A549 (cell line): ENCODE measurements around the gene HELT.

Experiments used
- ATOH8 ChIP-seq: fragments of 250-450 bp; sonication (Bioruptor Pico); IDR thresholded peaks from 2 replicates; pipeline ENCODE4 v1.5.0; 2020; ENCODE audit warnings: low read depth, mild to moderate bottlenecking, moderate library complexity
- BHLHE40 ChIP-seq: IDR thresholded peaks from 2 replicates; pipeline ENCODE4 v1.6.1; 2012; ENCODE audit warnings: low read depth, low read length, inconsistent platforms
- CHD4 ChIP-seq: fragments of 200-600 bp; sonication (generic); IDR thresholded peaks from 2 replicates; pipeline ENCODE4 v1.6.1; 2016; ENCODE audit warnings: antibody characterized with exemption, mild to moderate bottlenecking, borderline replicate concordance
- CTCF ChIP-seq: fragments of >200 bp; sonication (Bioruptor Twin); formaldehyde crosslinking; IDR thresholded peaks from 3 replicates; pipeline ENCODE4 v1.5.1; 2016
- EP300 ChIP-seq, 2 experiments: fragments of >200 bp; sonication (Bioruptor Twin); formaldehyde crosslinking; IDR thresholded peaks; 2 replicates in 1 of 2; 3 replicates in 1 of 2; pipeline ENCODE4 v1.6.1; 2016 to 2017
- HMGXB4 ChIP-seq: fragments of 250-450 bp; sonication (Bioruptor Pico); IDR thresholded peaks from 2 replicates; pipeline ENCODE4 v1.5.0; 2021; ENCODE audit warnings: mild to moderate bottlenecking, moderate library complexity, borderline replicate concordance
- JUN ChIP-seq, 2 experiments: fragments of >200 bp; sonication (Bioruptor Twin); formaldehyde crosslinking; IDR thresholded peaks; 2 replicates in 1 of 2; 3 replicates in 1 of 2; pipeline ENCODE4 v1.6.1; 2016 to 2017
- MAZ ChIP-seq: fragments of 150-350 bp; IDR thresholded peaks from 2 replicates; pipeline ENCODE4 v1.6.1; 2014; ENCODE audit warnings: antibody characterized with exemption, low read depth, low read length, borderline replicate concordance
- MYC ChIP-seq: IDR thresholded peaks from 2 replicates; pipeline ENCODE4 v1.6.1; 2012; ENCODE audit warnings: mild to moderate bottlenecking, inconsistent platforms, low read length, improper control_type of control experiment, borderline replicate concordance
- PBX3 ChIP-seq: IDR thresholded peaks from 2 replicates; pipeline ENCODE4 v1.6.1; 2012
- POLR2A ChIP-seq: IDR thresholded peaks from 2 replicates; pipeline ENCODE4 v1.6.1; 2012; ENCODE audit warnings: mild to moderate bottlenecking, low read length
- REST ChIP-seq: fragments of 200-600 bp; sonication (generic); IDR thresholded peaks from 2 replicates; pipeline ENCODE4 v1.6.1; 2016; ENCODE audit warnings: antibody characterized with exemption, mild to moderate bottlenecking, moderate library complexity
- SMC3 ChIP-seq: fragments of >200 bp; sonication (Bioruptor Twin); formaldehyde crosslinking; IDR thresholded peaks from 3 replicates; pipeline ENCODE4 v1.6.1; 2018; ENCODE audit warnings: inconsistent platforms

GRCh38 chr4:184980261-184980660, 38.0 kb upstream of the HELT start:
- no peak for TF ChIP-seq JUN (IDR thresholded peaks at IDR 0.05)
- TF ChIP-seq CTCF: no peak
- no peak for TF ChIP-seq BHLHE40
- no peak for TF ChIP-seq HMGXB4 (CRISPR knock-in tag)
- no peak for TF ChIP-seq ATOH8 (CRISPR knock-in tag)
- TF ChIP-seq POLR2A: no peak
- TF ChIP-seq PBX3: no peak
- TF ChIP-seq CHD4: no peak
- no peak for TF ChIP-seq REST
- no peak for TF ChIP-seq SMC3
- TF ChIP-seq EP300 (IDR thresholded peaks at IDR 0.05): no peak
- TF ChIP-seq MYC: no peak
- no peak for TF ChIP-seq MAZ
